ENCODE data around the gene TWNK.

The TWNK gene

DNA sequence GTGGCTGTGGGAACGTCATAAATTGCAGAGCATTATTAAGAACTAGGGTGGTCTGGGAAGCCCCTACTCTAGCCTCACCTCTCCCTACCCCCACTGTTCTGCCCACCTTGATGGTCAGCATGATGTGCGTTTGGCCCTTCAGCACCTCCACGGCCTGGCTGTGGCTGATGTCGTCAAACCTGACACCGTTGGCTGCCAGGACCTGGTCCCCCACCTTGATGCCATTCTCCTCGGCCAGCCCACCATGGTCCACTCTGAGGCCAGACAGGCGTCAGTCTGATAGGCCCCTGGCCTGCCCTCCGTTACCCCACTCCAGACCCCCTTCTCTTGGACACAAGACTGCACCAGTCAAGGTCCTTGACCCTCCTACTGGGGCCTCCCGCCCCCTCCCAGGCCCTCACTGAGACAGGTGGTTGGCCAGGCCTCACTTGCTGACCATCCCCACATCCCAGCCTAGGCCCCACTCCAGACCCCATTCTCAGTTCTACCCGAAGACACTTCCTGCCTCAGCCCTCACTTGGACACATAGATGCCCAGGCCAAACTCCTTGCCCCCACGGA lies 34.4 kb downstream of the TWNK start:
- Histone ChIP-seq H3K9ac (ENCODE audit: low read length) (no peak overlapping the region), H3K36me3 (replicated peaks; ENCODE audit: insufficient read depth, low read length) (no peaks in the 10 kb centered on the region), H3K9me2 (replicated peaks; ENCODE audit: insufficient read depth, low read length) (no peaks in the 10 kb centered on the region), H3K4me3 (ENCODE audit: low read length) (no peak overlapping the region), H3K9me3 (replicated peaks; ENCODE audit: insufficient read depth, low read length) (no peaks in the 10 kb centered on the region), H4K20me1 (ENCODE audit: insufficient read depth, low read length) (no peaks in the 10 kb centered on the region), H3K4me2 (ENCODE audit: low read depth, low read length) (no peak overlapping the region), H2AFZ (ENCODE audit: low read length) (no peak overlapping the region), H3K27ac (ENCODE audit: low read length) (no peak overlapping the region), H3K4me1 (ENCODE audit: low read length) (no peaks in the 10 kb centered on the region), H3K27me3 (replicated peaks; ENCODE audit: insufficient read depth, low read length) (peaks cover 27% of the 10 kb centered on the region), H3K79me2 (ENCODE audit: low read length) (no peaks in the 10 kb centered on the region), H3F3A (ENCODE audit: insufficient read depth, low read length) (no peaks in the 10 kb centered on the region)
- no peak for DNase-seq
- no peak for TF ChIP-seq EZH2 (optimal IDR thresholded peaks at IDR 0.05; ENCODE audit: low read depth, low read length)
- no peak for TF ChIP-seq EZH2phosphoT487 (IDR thresholded peaks at IDR 0.05; ENCODE audit: low read length)
- TF ChIP-seq, protein P1, sequence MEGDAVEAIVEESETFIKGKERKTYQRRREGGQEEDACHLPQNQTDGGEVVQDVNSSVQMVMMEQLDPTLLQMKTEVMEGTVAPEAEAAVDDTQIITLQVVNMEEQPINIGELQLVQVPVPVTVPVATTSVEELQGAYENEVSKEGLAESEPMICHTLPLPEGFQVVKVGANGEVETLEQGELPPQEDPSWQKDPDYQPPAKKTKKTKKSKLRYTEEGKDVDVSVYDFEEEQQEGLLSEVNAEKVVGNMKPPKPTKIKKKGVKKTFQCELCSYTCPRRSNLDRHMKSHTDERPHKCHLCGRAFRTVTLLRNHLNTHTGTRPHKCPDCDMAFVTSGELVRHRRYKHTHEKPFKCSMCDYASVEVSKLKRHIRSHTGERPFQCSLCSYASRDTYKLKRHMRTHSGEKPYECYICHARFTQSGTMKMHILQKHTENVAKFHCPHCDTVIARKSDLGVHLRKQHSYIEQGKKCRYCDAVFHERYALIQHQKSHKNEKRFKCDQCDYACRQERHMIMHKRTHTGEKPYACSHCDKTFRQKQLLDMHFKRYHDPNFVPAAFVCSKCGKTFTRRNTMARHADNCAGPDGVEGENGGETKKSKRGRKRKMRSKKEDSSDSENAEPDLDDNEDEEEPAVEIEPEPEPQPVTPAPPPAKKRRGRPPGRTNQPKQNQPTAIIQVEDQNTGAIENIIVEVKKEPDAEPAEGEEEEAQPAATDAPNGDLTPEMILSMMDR (IDR thresholded peaks at IDR 0.05; ENCODE audit: low read length): no peak

- Histone ChIP-seq H3K4me3 (ENCODE audit: low read length) (no peak overlapping the region), H4K20me1 (ENCODE audit: insufficient read depth, low read length) (no peaks in the 10 kb centered on the region), H3K4me2 (ENCODE audit: low read depth, low read length) (no peak overlapping the region), H3K36me3 (replicated peaks; ENCODE audit: insufficient read depth, low read length) (no peaks in the 10 kb centered on the region), H3K4me1 (ENCODE audit: low read length) (no peaks in the 10 kb centered on the region), H3F3A (ENCODE audit: insufficient read depth, low read length) (no peaks in the 10 kb centered on the region), H3K27me3 (replicated peaks; ENCODE audit: insufficient read depth, low read length) (peaks cover 24% of the 10 kb centered on the region), H3K9me3 (replicated peaks; ENCODE audit: insufficient read depth, low read length) (no peaks in the 10 kb centered on the region), H2AFZ (ENCODE audit: low read length) (no peak overlapping the region), H3K9me2 (replicated peaks; ENCODE audit: insufficient read depth, low read length) (no peaks in the 10 kb centered on the region), H3K79me2 (ENCODE audit: low read length) (no peaks in the 10 kb centered on the region), H3K9ac (ENCODE audit: low read length) (no peak overlapping the region), H3K27ac (ENCODE audit: low read length) (no peak overlapping the region)
- TF ChIP-seq, protein P1 (IDR thresholded peaks at IDR 0.05; ENCODE audit: low read length): no peak
- TF ChIP-seq EZH2phosphoT487 (IDR thresholded peaks at IDR 0.05; ENCODE audit: low read length): no peak
- no peak for TF ChIP-seq EZH2 (optimal IDR thresholded peaks at IDR 0.05; ENCODE audit: low read depth, low read length)
- no peak for DNase-seq
Observed at GRCh38 chr10:101022967-101023705, 35.8 kb downstream of the TWNK start.

GRCh38 chr10:101027106-101027720 lies 39.9 kb downstream of the TWNK start:
- no peaks in the 10 kb centered on the region for H3K36me3 ChIP-seq (replicated peaks; ENCODE audit: insufficient read depth, low read length)
- H3K9ac ChIP-seq (ENCODE audit: low read length): no peak overlapping the region
- H3K27ac ChIP-seq (ENCODE audit: low read length): no peak overlapping the region
- H3K4me2 ChIP-seq (ENCODE audit: low read depth, low read length): no peak overlapping the region
- H2AFZ ChIP-seq (ENCODE audit: low read length): no peak overlapping the region
- no peaks in the 10 kb centered on the region for H3K9me2 ChIP-seq (replicated peaks; ENCODE audit: insufficient read depth, low read length)
- H3K27me3 ChIP-seq (replicated peaks; ENCODE audit: insufficient read depth, low read length): peaks cover 46% of the 10 kb centered on the region
- H3K4me3 ChIP-seq (ENCODE audit: low read length): no peak overlapping the region
- H3K9me3 ChIP-seq (replicated peaks; ENCODE audit: insufficient read depth, low read length): no peaks in the 10 kb centered on the region
- no peak for DNase-seq
- H3F3A ChIP-seq (ENCODE audit: insufficient read depth, low read length): no peaks in the 10 kb centered on the region
- peaks cover 7% of the 10 kb centered on the region; the same call in 1 of the 2 replicates for H3K4me1 ChIP-seq (ENCODE audit: low read length)
- H4K20me1 ChIP-seq (ENCODE audit: insufficient read depth, low read length): no peaks in the 10 kb centered on the region
- TF ChIP-seq EZH2 (optimal IDR thresholded peaks at IDR 0.05; ENCODE audit: low read depth, low read length) (no peak), EZH2phosphoT487 (IDR thresholded peaks at IDR 0.05; ENCODE audit: low read length) (no peak)
- TF ChIP-seq, protein P1 (IDR thresholded peaks at IDR 0.05; ENCODE audit: low read length): no peak
- H3K79me2 ChIP-seq (ENCODE audit: low read length): no peaks in the 10 kb centered on the region

All from MM.1S (cell line).